ENCODE data around the gene ITPRID1. TPM values are rescaled to one million over a fixed set of nuclear protein-coding genes. Genes with fewer than 3 reads are reported as not detected.

Gene ITPRID1
- total RNA-seq, 6 donors from 2014 or later = 0.10 to 0.30 (median 0.17) TPM; not detected in 3

DNA sequence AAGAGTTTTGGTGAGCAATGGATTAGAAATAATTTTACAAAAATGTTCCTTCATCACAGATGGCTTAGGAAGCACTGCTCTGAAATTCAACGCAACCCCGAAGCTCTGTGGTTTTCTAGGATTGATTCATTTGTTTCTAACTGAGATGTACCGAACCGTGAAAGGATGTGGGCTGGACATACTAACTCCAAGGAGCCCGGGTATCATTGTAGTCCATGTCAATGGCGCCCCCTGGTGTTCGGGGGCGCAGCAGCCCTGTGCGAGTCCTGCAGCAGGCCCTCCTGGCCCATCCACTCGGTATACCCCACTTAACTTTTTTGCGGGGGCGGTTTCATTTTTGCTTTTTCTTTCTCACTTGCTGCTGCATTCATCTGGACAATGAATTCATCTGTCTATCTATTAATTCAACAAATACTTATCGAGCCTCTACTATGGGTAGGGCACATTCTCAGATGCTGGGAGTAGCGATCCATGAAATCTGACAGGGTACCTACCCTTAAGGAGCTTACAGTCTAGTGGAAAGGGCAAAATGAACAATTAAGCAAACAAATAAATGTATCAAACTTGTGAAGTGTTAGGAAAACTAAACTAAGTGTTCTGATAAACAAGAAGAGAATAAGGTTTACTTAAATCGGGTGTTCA is 25.2 kb upstream of the ITPRID1 start:
- H3K27me3 ChIP-seq = no peaks in the 10 kb centered on the region
- peaks cover 0 to 3% (median 0%) of the 10 kb centered on the region in 4 donors for H3K4me1 ChIP-seq
- no peaks in the 10 kb centered on the region for H3K36me3 ChIP-seq
- ATAC-seq (ENCODE audit: low FRiP score in 2 of 2) (peak in 1 of 2 donors; percentile 79), DNase-seq (peak; percentile 31 to 85)
- WGBS, 2 donors = 38 to 41% methylated on average over 15 of the region's 15 CpGs
- no peak for TF ChIP-seq EP300 (IDR thresholded peaks at IDR 0.05)
- TF ChIP-seq, protein P1, sequence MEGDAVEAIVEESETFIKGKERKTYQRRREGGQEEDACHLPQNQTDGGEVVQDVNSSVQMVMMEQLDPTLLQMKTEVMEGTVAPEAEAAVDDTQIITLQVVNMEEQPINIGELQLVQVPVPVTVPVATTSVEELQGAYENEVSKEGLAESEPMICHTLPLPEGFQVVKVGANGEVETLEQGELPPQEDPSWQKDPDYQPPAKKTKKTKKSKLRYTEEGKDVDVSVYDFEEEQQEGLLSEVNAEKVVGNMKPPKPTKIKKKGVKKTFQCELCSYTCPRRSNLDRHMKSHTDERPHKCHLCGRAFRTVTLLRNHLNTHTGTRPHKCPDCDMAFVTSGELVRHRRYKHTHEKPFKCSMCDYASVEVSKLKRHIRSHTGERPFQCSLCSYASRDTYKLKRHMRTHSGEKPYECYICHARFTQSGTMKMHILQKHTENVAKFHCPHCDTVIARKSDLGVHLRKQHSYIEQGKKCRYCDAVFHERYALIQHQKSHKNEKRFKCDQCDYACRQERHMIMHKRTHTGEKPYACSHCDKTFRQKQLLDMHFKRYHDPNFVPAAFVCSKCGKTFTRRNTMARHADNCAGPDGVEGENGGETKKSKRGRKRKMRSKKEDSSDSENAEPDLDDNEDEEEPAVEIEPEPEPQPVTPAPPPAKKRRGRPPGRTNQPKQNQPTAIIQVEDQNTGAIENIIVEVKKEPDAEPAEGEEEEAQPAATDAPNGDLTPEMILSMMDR (IDR thresholded peaks at IDR 0.05) = peak in 4 of 6 experiments; percentile 41 to 54 (median 52)
- no peak overlapping the region for H3K4me3 ChIP-seq
- no peak overlapping the region for H3K27ac ChIP-seq
- no peaks in the 10 kb centered on the region for H3K9me3 ChIP-seq

DNA sequence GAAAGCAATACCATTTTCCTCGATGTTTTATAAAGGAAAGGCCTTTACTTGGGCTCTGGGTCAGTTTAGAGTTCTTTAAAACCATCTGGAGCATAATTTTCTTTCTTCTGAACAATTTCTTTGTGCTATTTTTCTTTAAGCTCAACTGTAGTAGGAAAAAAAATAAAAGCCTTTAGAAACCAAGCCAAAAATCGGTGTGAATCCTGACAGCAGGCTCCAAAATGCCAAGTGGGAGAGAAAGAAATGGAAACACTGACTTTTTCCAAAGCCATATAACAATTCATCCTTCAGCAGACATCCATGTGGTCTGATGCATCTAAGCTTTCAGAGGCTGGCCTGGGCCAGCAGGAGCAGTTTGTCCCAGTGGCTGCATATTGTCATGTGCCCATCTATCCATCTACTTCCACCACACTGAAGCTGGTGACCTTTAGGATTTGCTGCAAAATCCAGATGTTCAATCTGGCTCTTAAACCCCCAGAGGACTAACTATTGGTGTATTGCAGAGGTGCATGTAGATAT is 23.0 kb upstream of the ITPRID1 start:
- TF ChIP-seq POLR2A (IDR thresholded peaks at IDR 0.05) = no peak
- TF ChIP-seq, protein P1 (IDR thresholded peaks at IDR 0.05) = no peak
- no peak for TF ChIP-seq EP300 (IDR thresholded peaks at IDR 0.05)
- no peak for TF ChIP-seq POLR2AphosphoS5 (IDR thresholded peaks at IDR 0.05)
- H3K36me3 ChIP-seq = no peaks in the 10 kb centered on the region
- 62 to 79% methylated on average over 2 of the region's 2 CpGs for WGBS, 2 donors
- H3K9me3 ChIP-seq = no peaks in the 10 kb centered on the region
- peaks cover 0 to 3% (median 0%) of the 10 kb centered on the region in 4 donors for H3K4me1 ChIP-seq
- ATAC-seq (ENCODE audit: low FRiP score in 2 of 2) (no peak), DNase-seq (no peak)
- no peaks in the 10 kb centered on the region for H3K27me3 ChIP-seq
- no peak overlapping the region for H3K4me3 ChIP-seq
- H3K27ac ChIP-seq = no peak overlapping the region

DNA sequence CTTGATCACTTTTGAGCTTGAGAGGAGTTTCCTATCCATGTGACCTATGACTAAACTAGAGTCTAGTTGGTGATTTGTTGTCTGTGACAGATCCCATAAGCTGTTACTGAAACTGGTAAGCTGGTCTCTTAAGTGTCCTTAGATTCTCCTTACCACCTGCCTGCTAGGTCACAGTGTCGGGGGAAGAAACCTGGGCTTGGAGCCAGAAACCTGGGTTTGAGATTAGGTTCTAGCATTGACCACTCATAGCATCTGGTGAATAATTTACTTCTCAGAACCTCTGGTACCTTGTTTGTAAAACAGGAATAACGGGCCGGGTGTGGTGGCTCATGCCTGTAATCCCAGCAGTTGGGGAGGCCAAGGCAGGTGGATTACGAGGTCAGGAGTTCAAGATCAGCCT is 21.8 kb upstream of the ITPRID1 start:
- WGBS, 2 donors = 75 to 84% methylated on average over 4 of the region's 4 CpGs
- DNase-seq (no peak), ATAC-seq (ENCODE audit: low FRiP score in 2 of 2) (no peak)
- TF ChIP-seq POLR2AphosphoS5 (IDR thresholded peaks at IDR 0.05) (no peak), EP300 (IDR thresholded peaks at IDR 0.05) (no peak), POLR2A (IDR thresholded peaks at IDR 0.05) (no peak)
- TF ChIP-seq, protein P1 (IDR thresholded peaks at IDR 0.05) = no peak
- H3K4me1 ChIP-seq = peaks cover 0 to 3% (median 0%) of the 10 kb centered on the region in 4 donors
- no peak overlapping the region for H3K4me3 ChIP-seq
- no peaks in the 10 kb centered on the region for H3K27me3 ChIP-seq
- no peaks in the 10 kb centered on the region for H3K36me3 ChIP-seq
- H3K27ac ChIP-seq = no peak overlapping the region
- H3K9me3 ChIP-seq = no peaks in the 10 kb centered on the region

DNA sequence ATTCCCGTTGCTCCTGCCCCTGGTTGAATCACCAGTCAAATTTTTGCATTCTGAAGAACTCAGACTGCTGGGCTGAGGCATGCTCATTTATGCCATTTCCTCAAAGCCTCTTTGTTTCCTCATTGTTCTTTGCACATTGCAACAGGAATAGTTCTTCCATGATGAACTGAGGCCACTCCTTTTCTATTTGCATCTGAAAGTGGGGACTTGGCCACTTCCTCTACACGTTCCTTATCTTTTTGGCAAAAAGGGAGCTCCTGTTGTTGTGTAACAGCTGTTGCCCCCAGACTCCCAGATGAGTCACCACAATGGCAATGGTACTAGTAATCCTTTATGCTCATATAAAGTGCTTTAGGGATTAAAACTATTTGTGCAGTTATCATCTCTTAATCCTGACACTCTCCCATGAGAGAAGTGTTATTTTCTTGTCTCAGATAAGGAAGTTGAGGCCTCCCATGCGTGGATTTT is 20.1 kb upstream of the ITPRID1 start:
- WGBS, 2 donors = 20 to 28% methylated on average over 3 of the region's 3 CpGs
- TF ChIP-seq, protein P1 (IDR thresholded peaks at IDR 0.05) = no peak
- TF ChIP-seq POLR2AphosphoS5 (IDR thresholded peaks at IDR 0.05) (no peak), EP300 (IDR thresholded peaks at IDR 0.05) (no peak), POLR2A (IDR thresholded peaks at IDR 0.05) (no peak)
- H3K4me3 ChIP-seq = no peak overlapping the region
- no peaks in the 10 kb centered on the region for H3K9me3 ChIP-seq
- no peaks in the 10 kb centered on the region for H3K36me3 ChIP-seq
- ATAC-seq (ENCODE audit: low FRiP score in 2 of 2) (peak; percentile 43 to 82), DNase-seq (peak in 1 of 2 donors; percentile 31)
- no peaks in the 10 kb centered on the region for H3K27me3 ChIP-seq
- H3K4me1 ChIP-seq = peaks cover 0 to 3% (median 0%) of the 10 kb centered on the region in 4 donors
- peak overlapping the region in 2 of 4 donors; percentile 5 to 16 for H3K27ac ChIP-seq

Data from upper lobe of left lung (tissue), 6 donors.